Measurements from ENCODE around the gene RAB40C.

The RAB40C gene

DNA sequence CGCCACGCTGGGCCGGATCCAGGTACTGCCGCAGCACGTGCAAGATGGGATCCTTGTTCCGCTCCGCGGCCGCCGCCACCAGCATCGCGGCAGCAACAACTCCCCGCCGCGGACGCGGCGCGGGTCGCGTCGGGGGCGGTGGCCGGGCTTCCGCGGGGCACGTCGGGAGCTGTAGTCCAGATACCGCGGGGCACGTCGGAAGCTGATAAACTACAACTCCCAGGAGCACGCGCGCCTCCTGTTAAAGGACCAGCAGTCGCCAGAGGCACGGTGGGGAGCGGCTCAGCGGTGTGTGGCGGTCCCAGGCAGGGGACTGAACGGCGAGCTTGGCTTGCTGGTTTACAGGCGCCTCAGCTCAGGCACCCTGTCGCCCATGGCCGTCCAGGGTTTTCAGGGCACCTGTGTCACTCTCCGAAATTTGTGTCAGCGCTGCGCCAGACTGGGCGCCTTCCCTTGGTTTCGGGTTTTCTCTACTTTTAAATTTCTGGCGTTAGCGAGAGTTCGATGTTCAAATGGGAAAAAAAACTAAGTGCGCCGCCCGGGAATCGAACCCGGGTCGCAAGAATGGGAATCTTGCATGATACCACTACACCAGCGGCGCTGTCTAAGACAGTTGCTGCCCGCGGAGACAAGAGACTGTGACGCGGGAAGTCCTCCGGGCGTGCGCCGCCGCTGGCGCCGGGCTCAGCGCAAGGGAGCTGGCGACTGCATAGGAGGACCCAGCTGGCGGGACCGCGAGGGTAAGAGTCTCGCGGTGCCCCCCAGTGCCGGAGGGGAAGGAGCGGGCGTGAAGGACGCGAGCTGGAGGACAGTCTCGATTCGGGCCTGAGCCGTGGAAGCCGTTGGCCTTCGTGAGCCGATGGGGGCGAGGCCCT is 46.6 kb downstream of the RAB40C start, which contains the start of gene METTL26:
Gene METTL26, minus strand, starts transcription at position 100 of the 875 bp plus-strand sequence. Its CDS starts 15 bp downstream, at position 85.
- peak; percentile 88 to 96 for DNase-seq (ENCODE audit: low spot score in 2 of 2)
- no peaks in the 10 kb centered on the region for H3K9me3 ChIP-seq
- peaks cover 5% of the 10 kb centered on the region; the same call in 1 of the 2 replicates for H3K4me1 ChIP-seq
- peaks cover 16% of the 10 kb centered on the region for H3K36me3 ChIP-seq (replicated peaks)
- no peaks in the 10 kb centered on the region for H3K27me3 ChIP-seq (ENCODE audit: low read depth)
- peak within 1 kb of the TSS; percentile 93 for H3K4me3 ChIP-seq
- in situ Hi-C loops (cut with MboI; ENCODE audit: low sequenced_read_pairs) = no loop called here

DNA sequence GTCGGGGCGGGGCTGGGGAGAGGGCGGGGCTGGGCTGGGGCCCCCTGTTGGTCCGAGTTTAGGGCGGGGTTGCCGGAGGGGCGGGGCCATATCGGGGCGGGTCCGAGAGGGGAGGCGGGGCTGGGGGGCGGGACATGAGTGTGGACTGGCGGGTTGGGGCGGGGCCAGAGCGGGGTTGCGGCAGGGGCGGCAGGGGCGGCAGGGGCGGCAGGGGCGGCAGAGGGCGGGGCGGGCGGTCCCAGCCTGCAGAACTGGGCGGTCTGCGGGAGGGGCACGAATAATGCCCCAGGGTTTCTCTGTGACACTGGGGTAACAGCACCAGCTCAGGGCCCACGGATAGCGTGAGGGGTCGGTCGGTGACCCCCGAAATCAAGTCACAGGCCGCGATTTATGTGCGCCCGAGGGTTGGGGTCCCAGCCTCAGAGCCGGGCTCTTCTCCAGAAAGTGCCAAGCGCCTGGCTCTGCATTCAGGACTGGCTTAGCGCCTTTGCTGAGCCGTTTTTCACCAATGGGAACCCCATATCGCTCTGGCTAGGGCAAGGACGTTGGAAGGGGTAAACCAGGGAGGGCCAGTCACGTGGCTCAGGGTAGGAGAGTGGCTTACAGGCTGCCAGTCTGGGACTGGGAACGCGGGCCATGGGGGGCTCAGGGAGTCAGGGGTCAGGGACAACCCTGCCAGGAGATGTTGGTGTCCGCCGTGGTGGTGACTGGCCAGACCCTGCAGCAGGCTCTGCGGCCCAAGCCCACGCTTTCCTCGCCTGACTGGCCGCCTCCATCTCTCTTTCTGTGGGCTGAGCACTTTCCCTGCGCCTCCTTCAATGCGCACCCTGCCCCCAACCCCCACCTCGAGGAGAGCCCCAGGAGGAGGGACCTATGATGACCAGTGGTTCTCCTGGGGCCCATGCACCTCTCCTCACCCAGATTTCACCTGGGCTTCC is 47.5 kb downstream of the RAB40C start:
- H3K27me3 ChIP-seq (ENCODE audit: low read depth) = no peaks in the 10 kb centered on the region
- peak overlapping the region; percentile 93 for H3K4me3 ChIP-seq
- peaks cover 16% of the 10 kb centered on the region for H3K36me3 ChIP-seq (replicated peaks)
- in situ Hi-C loops (cut with MboI; ENCODE audit: low sequenced_read_pairs) = no loop called here
- peaks cover 5% of the 10 kb centered on the region; the same call in 1 of the 2 replicates for H3K4me1 ChIP-seq
- DNase-seq (ENCODE audit: low spot score in 2 of 2) = peak in 1 of 2 experiments; percentile 95
- no peaks in the 10 kb centered on the region for H3K9me3 ChIP-seq

- H3K27me3 ChIP-seq (ENCODE audit: low read depth) = no peaks in the 10 kb centered on the region
- peaks cover 16% of the 10 kb centered on the region for H3K36me3 ChIP-seq (replicated peaks)
- DNase-seq (ENCODE audit: low spot score in 2 of 2) = no peak
- peaks cover 8% of the 10 kb centered on the region for H3K4me1 ChIP-seq
- no peak overlapping the region for H3K4me3 ChIP-seq
- no peaks in the 10 kb centered on the region for H3K9me3 ChIP-seq
- in situ Hi-C loops (cut with MboI; ENCODE audit: low sequenced_read_pairs) = no loop called here
Observed at GRCh38 chr16:638034-638543, 48.2 kb downstream of the RAB40C start.

DNA sequence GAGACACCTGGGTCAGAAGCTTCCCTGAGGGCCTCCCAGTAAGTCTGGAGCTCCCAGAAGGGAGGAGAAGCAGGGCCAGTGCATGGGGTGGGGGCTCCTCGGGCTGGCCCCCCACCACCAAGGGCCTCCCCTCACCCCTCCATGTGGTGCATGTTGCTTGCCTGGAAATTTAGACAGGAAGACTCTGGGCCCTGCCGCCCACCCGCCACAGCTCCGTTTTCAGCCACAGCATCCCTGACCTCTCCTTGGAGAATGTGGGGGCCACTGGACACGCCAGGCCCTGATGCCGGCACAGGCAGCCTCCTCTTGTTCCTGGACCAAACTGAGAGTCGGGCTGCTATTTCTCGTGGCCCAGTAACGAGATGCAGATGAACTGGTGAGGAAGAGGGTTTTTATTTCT is 49.0 kb downstream of the RAB40C start:
- Histone ChIP-seq H3K4me3 (no peak overlapping the region), H3K9me3 (no peaks in the 10 kb centered on the region), H3K36me3 (replicated peaks) (peaks cover 12% of the 10 kb centered on the region), H3K4me1 (peaks cover 9% of the 10 kb centered on the region), H3K27me3 (ENCODE audit: low read depth) (no peaks in the 10 kb centered on the region)
- DNase-seq (ENCODE audit: low spot score in 2 of 2) = no peak
- in situ Hi-C loops (cut with MboI; ENCODE audit: low sequenced_read_pairs) = no loop called here

- in situ Hi-C loops (cut with MboI; ENCODE audit: low sequenced_read_pairs) = no loop called here
- H3K4me3 ChIP-seq = no peak overlapping the region
- H3K4me1 ChIP-seq = peaks cover 9% of the 10 kb centered on the region
- peaks cover 18% of the 10 kb centered on the region for H3K36me3 ChIP-seq (replicated peaks)
- DNase-seq (ENCODE audit: low spot score in 2 of 2) = no peak
- no peaks in the 10 kb centered on the region for H3K27me3 ChIP-seq (ENCODE audit: low read depth)
- no peaks in the 10 kb centered on the region for H3K9me3 ChIP-seq
Observed at GRCh38 chr16:640614-641013, 50.7 kb downstream of the RAB40C start.

GRCh38 chr16:641326-642188 is 51.7 kb downstream of the RAB40C start, which contains the start of gene MCRIP2:
TSS of gene MCRIP2 (plus strand) at chr16:641828. CDS start at chr16:641992, 164 bp downstream.
- in situ Hi-C loops (cut with MboI; ENCODE audit: low sequenced_read_pairs) = no loop called here
- peak; percentile 82 to 93 for DNase-seq (ENCODE audit: low spot score in 2 of 2)

GRCh38 chr16:642189-643049 is 52.6 kb downstream of the RAB40C start:
- in situ Hi-C loops (cut with MboI; ENCODE audit: low sequenced_read_pairs) = no loop called here
- H3K4me3 ChIP-seq = peak overlapping the region; percentile 57
- no peaks in the 10 kb centered on the region for H3K27me3 ChIP-seq (ENCODE audit: low read depth)
- H3K36me3 ChIP-seq (replicated peaks) = peaks cover 14% of the 10 kb centered on the region; the same call in 1 of the 2 replicates
- H3K4me1 ChIP-seq = peaks cover 7% of the 10 kb centered on the region
- H3K9me3 ChIP-seq = no peaks in the 10 kb centered on the region
- peak; percentile 35 to 66 for DNase-seq (ENCODE audit: low spot score in 2 of 2)

More at GRCh38 chr16:641326-642188, 51.7 kb downstream of the RAB40C start, which contains the start of gene MCRIP2:
- H3K27me3 ChIP-seq (ENCODE audit: low read depth) = no peaks in the 10 kb centered on the region
- no peaks in the 10 kb centered on the region for H3K9me3 ChIP-seq
- peaks cover 9% of the 10 kb centered on the region for H3K4me1 ChIP-seq
- H3K36me3 ChIP-seq (replicated peaks) = peaks cover 14% of the 10 kb centered on the region; the same call in 1 of the 2 replicates
- H3K4me3 ChIP-seq = peak within 1 kb of the TSS; percentile 57

- H3K4me1 ChIP-seq = peaks cover 5% of the 10 kb centered on the region
- no peak for DNase-seq (ENCODE audit: low spot score in 2 of 2)
Observed at GRCh38 chr16:643050-643368, 53.1 kb downstream of the RAB40C start.

DNA sequence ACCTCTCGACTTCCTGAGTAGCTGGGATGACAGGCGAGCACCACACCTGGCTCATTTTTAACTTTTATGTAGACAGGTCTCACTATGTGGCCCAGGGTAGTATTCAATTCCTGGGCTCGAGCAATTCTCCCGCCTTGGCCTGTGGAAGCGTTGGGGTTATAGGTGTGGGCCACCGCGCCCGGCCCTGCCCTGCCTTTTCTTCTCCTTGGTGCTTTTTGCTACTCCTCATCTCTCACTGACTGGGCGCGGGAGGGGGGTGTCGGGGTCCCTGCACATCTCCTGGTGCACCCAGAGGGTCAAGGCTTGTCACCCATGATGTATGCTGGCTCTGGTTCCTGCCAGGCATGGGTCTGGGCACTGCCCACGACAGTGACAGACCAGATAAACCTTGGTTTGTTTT is 54.7 kb downstream of the RAB40C start:
- no peak for DNase-seq (ENCODE audit: low spot score in 2 of 2)
- no peaks in the 10 kb centered on the region for H3K9me3 ChIP-seq
- H3K27me3 ChIP-seq (ENCODE audit: low read depth) = no peaks in the 10 kb centered on the region
- peaks cover 14% of the 10 kb centered on the region; the same call in 1 of the 2 replicates for H3K36me3 ChIP-seq (replicated peaks)
- in situ Hi-C loops (cut with MboI; ENCODE audit: low sequenced_read_pairs) = no loop called here
- peaks cover 12% of the 10 kb centered on the region for H3K4me1 ChIP-seq
- H3K4me3 ChIP-seq = no peak overlapping the region

More at GRCh38 chr16:643050-643368, 53.1 kb downstream of the RAB40C start:
- Histone ChIP-seq H3K27me3 (ENCODE audit: low read depth) (no peaks in the 10 kb centered on the region), H3K9me3 (no peaks in the 10 kb centered on the region), H3K4me3 (peak overlapping the region; percentile 57), H3K36me3 (replicated peaks) (peaks cover 14% of the 10 kb centered on the region; the same call in 1 of the 2 replicates)
- in situ Hi-C loops (cut with MboI; ENCODE audit: low sequenced_read_pairs) = no loop called here

- H3K4me1 ChIP-seq = peaks cover 18% of the 10 kb centered on the region
- no peak for DNase-seq (ENCODE audit: low spot score in 2 of 2)
- H3K4me3 ChIP-seq = no peak overlapping the region
- peaks cover 14% of the 10 kb centered on the region for H3K36me3 ChIP-seq (replicated peaks)
- in situ Hi-C loops (cut with MboI; ENCODE audit: low sequenced_read_pairs) = no loop called here
- no peaks in the 10 kb centered on the region for H3K9me3 ChIP-seq
- H3K27me3 ChIP-seq (ENCODE audit: low read depth) = no peaks in the 10 kb centered on the region
Observed at GRCh38 chr16:645852-646678, 56.2 kb downstream of the RAB40C start.

DNA sequence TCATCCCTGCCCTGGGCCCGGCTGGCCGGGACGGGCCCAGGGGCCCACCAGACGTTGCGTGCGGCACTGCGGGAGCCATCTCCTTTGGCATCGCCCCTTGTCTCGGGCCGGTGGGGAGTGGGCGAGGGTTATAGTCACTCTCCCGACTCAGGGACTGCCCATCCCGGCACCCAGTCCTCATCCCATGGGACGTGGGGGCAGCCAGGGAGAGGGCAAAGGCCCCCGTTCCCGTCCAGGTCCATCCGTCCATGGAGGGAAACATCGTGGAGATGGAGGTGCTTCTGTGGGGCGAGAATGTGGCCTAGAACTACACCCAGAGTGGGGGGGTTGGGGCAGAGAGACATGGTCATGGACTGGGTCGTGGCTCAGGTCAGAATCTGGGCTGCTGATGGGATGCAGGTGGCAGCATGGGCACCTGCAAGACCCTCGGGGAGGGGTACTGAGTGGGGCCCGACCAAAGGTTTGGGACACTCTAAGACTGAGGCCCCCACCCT is 56.9 kb downstream of the RAB40C start:
- in situ Hi-C loops (cut with MboI; ENCODE audit: low sequenced_read_pairs) = no loop called here
- peaks cover 14% of the 10 kb centered on the region for H3K36me3 ChIP-seq (replicated peaks)
- no peak for DNase-seq (ENCODE audit: low spot score in 2 of 2)
- no peaks in the 10 kb centered on the region for H3K9me3 ChIP-seq
- no peaks in the 10 kb centered on the region for H3K27me3 ChIP-seq (ENCODE audit: low read depth)
- no peak overlapping the region for H3K4me3 ChIP-seq
- peaks cover 18% of the 10 kb centered on the region for H3K4me1 ChIP-seq

Measured in HAP-1 (cell line).